ENCODE data around the gene ARHGEF16. TPM values are rescaled to one million over a fixed set of nuclear protein-coding genes. Genes with fewer than 3 reads are reported as not detected.

ARHGEF16 gene
- total RNA-seq, 2 donors from 2014 or later: 47.7 to 64.7 TPM

GRCh38 chr1:3474421-3474820 lies 20.0 kb downstream of the ARHGEF16 start:
- Histone ChIP-seq H3K9ac (ENCODE audit: extremely low read depth, low read length, poor library complexity, severe bottlenecking) (no peak overlapping the region), H3K4me3 (ENCODE audit: low read length) (no peak overlapping the region), H3K27ac (ENCODE audit: low read depth, low read length) (no peak overlapping the region), H3K27me3 (ENCODE audit: control insufficient read depth, insufficient read depth, low read length, poor library complexity, severe bottlenecking) (no peaks in the 10 kb centered on the region), H3K36me3 (ENCODE audit: control insufficient read depth, insufficient read depth, low read length) (peaks cover 20% of the 10 kb centered on the region), H3K4me1 (ENCODE audit: control insufficient read depth, insufficient read depth, low read length) (peaks cover 8% of the 10 kb centered on the region), H3K9me3 (ENCODE audit: control insufficient read depth, low read length) (no peaks in the 10 kb centered on the region)
- TF ChIP-seq CTCF (conservative IDR thresholded peaks at IDR 0.05): no peak
- Mint-ChIP-seq H3K4me1 (peaks cover 7% of the 10 kb centered on the region), H3K9me3 (no peaks in the 10 kb centered on the region), H3K27me3 (ENCODE audit: insufficient read depth) (no peaks in the 10 kb centered on the region), H3K4me3 (no peak overlapping the region), H3K27ac (no peak overlapping the region), H3K36me3 (ENCODE audit: low read depth) (peaks cover 23% of the 10 kb centered on the region)
- no peak for DNase-seq
- 78 to 87% methylated on average over 5 to 10 of the region's 10 CpGs for WGBS, 2 experiments (ENCODE audit: insufficient coverage in 1 of 2, insufficient read length in 1 of 2)

- Histone ChIP-seq H3K9ac (ENCODE audit: extremely low read depth, low read length, poor library complexity, severe bottlenecking) (no peak overlapping the region), H3K36me3 (ENCODE audit: control insufficient read depth, insufficient read depth, low read length) (peaks cover 20% of the 10 kb centered on the region), H3K27ac (ENCODE audit: low read depth, low read length) (no peak overlapping the region), H3K27me3 (ENCODE audit: control insufficient read depth, insufficient read depth, low read length, poor library complexity, severe bottlenecking) (no peaks in the 10 kb centered on the region), H3K4me1 (ENCODE audit: control insufficient read depth, insufficient read depth, low read length) (peaks cover 7% of the 10 kb centered on the region), H3K9me3 (ENCODE audit: control insufficient read depth, low read length) (no peaks in the 10 kb centered on the region), H3K4me3 (ENCODE audit: low read length) (no peak overlapping the region)
- no peak for TF ChIP-seq CTCF (conservative IDR thresholded peaks at IDR 0.05)
- WGBS, 2 experiments (ENCODE audit: insufficient coverage in 1 of 2, insufficient read length in 1 of 2): 90 to 95% methylated on average over 11 to 14 of the region's 14 CpGs
- H3K36me3 Mint-ChIP-seq (ENCODE audit: low read depth): peaks cover 16% of the 10 kb centered on the region
- no peak overlapping the region for H3K4me3 Mint-ChIP-seq
- no peaks in the 10 kb centered on the region for H3K9me3 Mint-ChIP-seq
- no peak for DNase-seq
- no peak overlapping the region for H3K27ac Mint-ChIP-seq
- no peaks in the 10 kb centered on the region for H3K27me3 Mint-ChIP-seq (ENCODE audit: insufficient read depth)
- H3K4me1 Mint-ChIP-seq: no peaks in the 10 kb centered on the region
These were observed 21.5 kb downstream of the ARHGEF16 start for GRCh38 chr1:3475839-3476573.

- H3K4me3 Mint-ChIP-seq: no peak overlapping the region
- no peak for TF ChIP-seq CTCF (conservative IDR thresholded peaks at IDR 0.05)
- peaks cover 16% of the 10 kb centered on the region for H3K36me3 Mint-ChIP-seq (ENCODE audit: low read depth)
- Histone ChIP-seq H3K36me3 (ENCODE audit: control insufficient read depth, insufficient read depth, low read length) (peaks cover 20% of the 10 kb centered on the region), H3K27ac (ENCODE audit: low read depth, low read length) (no peak overlapping the region), H3K4me1 (ENCODE audit: control insufficient read depth, insufficient read depth, low read length) (peaks cover 3% of the 10 kb centered on the region), H3K27me3 (ENCODE audit: control insufficient read depth, insufficient read depth, low read length, poor library complexity, severe bottlenecking) (no peaks in the 10 kb centered on the region), H3K4me3 (ENCODE audit: low read length) (no peak overlapping the region), H3K9ac (ENCODE audit: extremely low read depth, low read length, poor library complexity, severe bottlenecking) (no peak overlapping the region), H3K9me3 (ENCODE audit: control insufficient read depth, low read length) (no peaks in the 10 kb centered on the region)
- H3K9me3 Mint-ChIP-seq: no peaks in the 10 kb centered on the region
- no peak overlapping the region for H3K27ac Mint-ChIP-seq
- no peaks in the 10 kb centered on the region for H3K27me3 Mint-ChIP-seq (ENCODE audit: insufficient read depth)
- H3K4me1 Mint-ChIP-seq: no peaks in the 10 kb centered on the region
- 95 to 98% methylated on average over 13 to 16 of the region's 16 CpGs for WGBS, 2 experiments (ENCODE audit: insufficient coverage in 1 of 2, insufficient read length in 1 of 2)
- DNase-seq: no peak
These were observed 22.2 kb downstream of the ARHGEF16 start for GRCh38 chr1:3476666-3477065.

Measured in endodermal cell (in vitro differentiated cells).